GM12878 (cell line): ENCODE data around the gene TMPRSS2. TPM values are rescaled to one million over a fixed set of nuclear protein-coding genes. Genes with fewer than 3 reads are reported as not detected.

Experiments
- ATAC-seq: fragments of 200-7000 bp; cut with Tn5 transposase; 3 replicates; pipeline ENCODE4 v1.9.1; 2020; ENCODE audit warnings: mild to moderate bottlenecking, moderate library complexity
- BruUV-seq: library from RNA; stranded (reverse); fragments of 400-500 nt; replicated peaks from 2 replicates; lab custom pipeline; 2021; lab: Mats Ljungman, UMichigan
- CTCF ChIA-PET: fragments of 300-600 bp; sonication (Branson Sonifier 250); formaldehyde crosslinking; extraction: SDS; loops from one replicate; lab custom pipeline; 2021; ENCODE audit warnings: inconsistent platforms; lab: Yijun Ruan, JAX
- POLR2A ChIA-PET: fragments of 350-600 bp; formaldehyde crosslinking; extraction: SDS; loops from one replicate; lab custom pipeline; 2021; ENCODE audit warnings: inconsistent platforms; lab: Charles Lee
- RAD21 ChIA-PET: fragments of 300-600 bp; sonication (Branson Sonifier 250); formaldehyde crosslinking; loops from one replicate; lab custom pipeline; 2023; ENCODE audit warnings: antibody characterized with exemption; ENCODE audit not compliant: unreplicated experiment; lab: Charles Lee
- SMC1A ChIA-PET: fragments of 300-600 bp; sonication (Branson Sonifier 250); formaldehyde crosslinking; loops from one replicate; lab custom pipeline; 2023; ENCODE audit not compliant: unreplicated experiment, uncharacterized antibody; lab: Charles Lee
- DNase-seq: peaks from one replicate; pipeline ENCODE4 v3.0.0-alpha.2; 2011; ENCODE audit warnings: low read depth, low spot score
- FAIRE-seq: peaks from 3 replicates; lab custom pipeline; 2011; peaks lifted over from hg19 to GRCh38; lab: Jason Lieb, UNC
- H2AFZ ChIP-seq: 2 replicates; pipeline ENCODE4 v1.6.0; 2011; ENCODE audit warnings: low read depth, low read length, control low read depth; ENCODE audit not compliant: control insufficient read depth
- H3K27ac ChIP-seq: 2 replicates; pipeline ENCODE4 v1.5.1; 2011; ENCODE audit warnings: control low read depth; ENCODE audit not compliant: control insufficient read depth, insufficient read depth
- H3K27me3 ChIP-seq, 2 experiments: replicated peaks in 1 of 2; 2 replicates each; pipeline versions ENCODE4 v1.6.0 to v1.6.1; 2011; ENCODE audit warnings: low read length in 1 of 2; ENCODE audit not compliant: control insufficient read depth in 2 of 2, insufficient read depth in 2 of 2
- H3K36me3 ChIP-seq, 2 experiments: 2 replicates each; pipeline ENCODE4 v1.5.1; 2011; ENCODE audit warnings: low read length in 1 of 2; ENCODE audit not compliant: control insufficient read depth in 2 of 2, insufficient read depth in 2 of 2
- H3K4me1 ChIP-seq: 2 replicates; pipeline ENCODE4 v1.6.1; 2011; ENCODE audit warnings: mild to moderate bottlenecking, low read length, moderate library complexity, mixed read lengths; ENCODE audit not compliant: control insufficient read depth, insufficient read depth
- H3K4me2 ChIP-seq: 2 replicates; pipeline ENCODE4 v1.6.0; 2011; ENCODE audit warnings: control low read depth; ENCODE audit not compliant: control insufficient read depth, insufficient read depth
- H3K4me3 ChIP-seq: fragments of 200-600 bp; sonication (generic); 2 replicates; pipeline ENCODE4 v1.5.1; 2016
- H3K79me2 ChIP-seq: 2 replicates; pipeline ENCODE4 v1.6.0; 2011; ENCODE audit warnings: low read length; ENCODE audit not compliant: control insufficient read depth, insufficient read depth
- H3K9ac ChIP-seq: 2 replicates; pipeline ENCODE4 v1.8.0; 2011; ENCODE audit warnings: low read length, control low read depth, mixed read lengths; ENCODE audit not compliant: control insufficient read depth, insufficient read depth
- H3K9me3 ChIP-seq: replicated peaks from 3 replicates; pipeline ENCODE4 v1.5.1; 2011; ENCODE audit warnings: mild to moderate bottlenecking, low read length; ENCODE audit not compliant: control insufficient read depth, insufficient read depth
- H4K20me1 ChIP-seq: 2 replicates; pipeline ENCODE4 v1.6.0; 2011; ENCODE audit not compliant: control insufficient read depth, insufficient read depth
- CEBPB ChIP-seq, 2 experiments: fragments of 150-350 bp in 1 of 2; IDR thresholded peaks; 2 replicates each; pipeline ENCODE4 v1.6.1; 2012 to 2014; ENCODE audit warnings: low read depth in 2 of 2, low read length in 2 of 2, borderline replicate concordance in 1 of 2, inconsistent platforms in 1 of 2
- DPF2 ChIP-seq: fragments of 450-650 bp; IDR thresholded peaks from 2 replicates; pipeline ENCODE4 v1.6.1; 2017; ENCODE audit warnings: mild to moderate bottlenecking
- ESRRA ChIP-seq: IDR thresholded peaks from 2 replicates; pipeline ENCODE4 v1.6.1; 2012; ENCODE audit warnings: mild to moderate bottlenecking, low read length, improper control_type of control experiment
- IRF4 ChIP-seq: IDR thresholded peaks from 2 replicates; pipeline ENCODE4 v1.6.1; 2011; ENCODE audit warnings: low read depth, low read length
- NR2C2 ChIP-seq: IDR thresholded peaks from 2 replicates; pipeline ENCODE4 v1.6.1; 2011; ENCODE audit warnings: borderline replicate concordance, low read depth; ENCODE audit not compliant: control insufficient read depth, insufficient read length
- RAD21 ChIP-seq: IDR thresholded peaks from 2 replicates; pipeline ENCODE4 v1.6.1; 2011; ENCODE audit warnings: mild to moderate bottlenecking, low read depth, low read length, moderate library complexity; ENCODE audit not compliant: insufficient read depth
- RUNX3 ChIP-seq: IDR thresholded peaks from 2 replicates; pipeline ENCODE4 v1.6.1; 2012; ENCODE audit warnings: low read length, inconsistent platforms
- SIX5 ChIP-seq: IDR thresholded peaks from 2 replicates; pipeline ENCODE4 v1.6.1; 2011; ENCODE audit warnings: mild to moderate bottlenecking, low read depth, low read length, moderate library complexity; ENCODE audit not compliant: severe bottlenecking
- SPI1 ChIP-seq: IDR thresholded peaks from 2 replicates; pipeline ENCODE4 v1.6.1; 2011; ENCODE audit warnings: low read depth, mild to moderate bottlenecking, low read length, moderate library complexity, borderline replicate concordance; ENCODE audit not compliant: insufficient read depth
- TBL1XR1 ChIP-seq: IDR thresholded peaks from 2 replicates; pipeline ENCODE4 v1.6.1; 2012; ENCODE audit warnings: low read depth, low read length, improper control_type of control experiment
- YBX1 ChIP-seq: fragments of 450-650 bp; IDR thresholded peaks from 2 replicates; pipeline ENCODE4 v1.6.1; 2016; ENCODE audit warnings: antibody characterized with exemption
- ZBTB33 ChIP-seq: fragments of 450-650 bp; IDR thresholded peaks from 2 replicates; pipeline ENCODE4 v1.6.1; 2017; ENCODE audit warnings: mild to moderate bottlenecking
- ZNF274 ChIP-seq: IDR thresholded peaks from one replicate; pipeline ENCODE4 v1.8.0; 2011; ENCODE audit not compliant: insufficient read length, insufficient read depth
- ZSCAN29 ChIP-seq: fragments of 450-650 bp; IDR thresholded peaks from 2 replicates; pipeline ENCODE4 v1.6.1; 2017; ENCODE audit warnings: mild to moderate bottlenecking, moderate library complexity
- WGBS: methylation state at CpG from one replicate; pipeline ENCODE4 v1.1.6; 2016; ENCODE audit warnings: low lambda C conversion rate; ENCODE audit not compliant: insufficient replicate concordance, insufficient coverage; ENCODE audit errors: missing lambda C conversion rate; 5-methylcytosine and 5-hydroxymethylcytosine counted together
- in situ Hi-C: fragments of 300-500 bp; cut with MboI; formaldehyde crosslinking; loops from 9 replicates; pipeline ENCODE4 v1.14.3; 2018; ENCODE audit warnings: mixed read lengths
- intact Hi-C: fragments of 100-400 bp; cut with micrococcal nuclease; formaldehyde crosslinking; loops from one replicate; pipeline ENCODE4 v1.14.2; 2022; ENCODE audit not compliant: unreplicated experiment
- polyA plus RNA-seq, 11 experiments: library from polyadenylated mRNA; depleted of rRNA in 4 of 11; unstranded in 6 of 11; stranded (reverse) in 5 of 11; fragments of >200 nt; fragmentation: Nextera tagmentation in 4 of 11; fragmentation: Illumina TruSeq in 1 of 11; extraction: Ambion mirVana in 4 of 11; extraction: Trizol in 1 of 11; gene quantifications; 1 replicate in 1 of 11; 2 replicates in 10 of 11; pipeline versions ENCODE4 v1.2.1 to v1.2.3, GENCODE V29; 2011 to 2016; ENCODE audit warnings: inconsistent platforms in 2 of 11, missing spikeins in 2 of 11, low read depth in 1 of 11
- total RNA-seq, 4 experiments: library from RNA; depleted of rRNA in 3 of 4; stranded (reverse); fragments of >200 nt in 3 of 4; fragmentation: Illumina TruSeq in 1 of 4; extraction: Trizol in 1 of 4; gene quantifications; 2 replicates each; pipeline versions ENCODE4 v1.2.1 to v1.2.3, GENCODE V29; 2013 to 2021
- TF ChIP-seq, protein P1 (sequence below): fragments of 450-650 bp; IDR thresholded peaks from 2 replicates; pipeline ENCODE4 v1.6.1; 2017; ENCODE audit warnings: mild to moderate bottlenecking, low read depth, inconsistent platforms; ENCODE audit not compliant: poor library complexity, severe bottlenecking

TMPRSS2 gene
- total and polyA plus RNA-seq, 10 of the 15 experiments (the other 5 are each of a cell fraction or from before 2014, with no cell fraction given): 0.19 to 0.26 TPM; not detected in 8

- Histone ChIP-seq H3K4me3 (no peak overlapping the region), H4K20me1 (no peaks in the 10 kb centered on the region), H3K9me3 (no peaks in the 10 kb centered on the region), H3K79me2 (no peaks in the 10 kb centered on the region), H3K36me3 (no peaks in the 10 kb centered on the region), H3K4me2 (no peak overlapping the region), H3K27ac (no peak overlapping the region), H2AFZ (no peak overlapping the region), H3K4me1 (no peaks in the 10 kb centered on the region; the same call in 1 of the 2 replicates), H3K9ac (no peak overlapping the region), H3K27me3 (no peaks in the 10 kb centered on the region)
- DNase-seq (no peak), FAIRE-seq (no peak), ATAC-seq (no peak)
- in situ Hi-C loops: no loop called here
- ChIA-PET POLR2A (interaction anchor here (0.7 kb wide), 1 partner anchor 10 kb away, joined by 3 read pairs; no protein-coding TSS in a partner anchor), CTCF (interaction anchor here (1.3 kb wide), 1 partner anchor 43 kb away, joined by 3 read pairs; no protein-coding TSS in a partner anchor), SMC1A (interaction anchor here (0.8 to 1.2 kb wide), 3 partner anchors 13 to 264 kb away, joined by 3 to 4 read pairs (median 4); no protein-coding TSS in a partner anchor), RAD21 (interaction anchor here (0.6 kb wide), 1 partner anchor 23 kb away, joined by 3 read pairs; no protein-coding TSS in a partner anchor)
- BruUV-seq: no TSS peak
- TF ChIP-seq RAD21 (no peak), ZNF274 (no peak), ESRRA (no peak), IRF4 (no peak), SIX5 (no peak), RUNX3 (no peak), DPF2 (no peak), SPI1 (no peak), ZBTB33 (no peak), NR2C2 (no peak), TBL1XR1 (no peak), YBX1 (no peak), ZSCAN29 (no peak), CEBPB (IDR thresholded peaks at IDR 0.05; ENCODE audit: borderline replicate concordance in 1 of 2, low read depth in 2 of 2, low read length in 2 of 2) (no peak)
- TF ChIP-seq, protein P1, sequence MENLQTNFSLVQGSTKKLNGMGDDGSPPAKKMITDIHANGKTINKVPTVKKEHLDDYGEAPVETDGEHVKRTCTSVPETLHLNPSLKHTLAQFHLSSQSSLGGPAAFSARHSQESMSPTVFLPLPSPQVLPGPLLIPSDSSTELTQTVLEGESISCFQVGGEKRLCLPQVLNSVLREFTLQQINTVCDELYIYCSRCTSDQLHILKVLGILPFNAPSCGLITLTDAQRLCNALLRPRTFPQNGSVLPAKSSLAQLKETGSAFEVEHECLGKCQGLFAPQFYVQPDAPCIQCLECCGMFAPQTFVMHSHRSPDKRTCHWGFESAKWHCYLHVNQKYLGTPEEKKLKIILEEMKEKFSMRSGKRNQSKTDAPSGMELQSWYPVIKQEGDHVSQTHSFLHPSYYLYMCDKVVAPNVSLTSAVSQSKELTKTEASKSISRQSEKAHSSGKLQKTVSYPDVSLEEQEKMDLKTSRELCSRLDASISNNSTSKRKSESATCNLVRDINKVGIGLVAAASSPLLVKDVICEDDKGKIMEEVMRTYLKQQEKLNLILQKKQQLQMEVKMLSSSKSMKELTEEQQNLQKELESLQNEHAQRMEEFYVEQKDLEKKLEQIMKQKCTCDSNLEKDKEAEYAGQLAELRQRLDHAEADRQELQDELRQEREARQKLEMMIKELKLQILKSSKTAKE: no peak
- intact Hi-C loops: no loop called here
- WGBS: 70% methylated on average over 3 of the region's 3 CpGs
Measured at GRCh38 chr21:41547111-41547510, 39.2 kb upstream of the TMPRSS2 start.
